Activated effector memory CD4-positive, alpha-beta T cell treated with anti-CD3 and anti-CD28 coated beads, Interleukin-2, amount 50 U/mL, for 16 hours (primary cell): ENCODE results near the gene TEDC2.
"Not testable (repeated sequence)": the region's sequence is repeated elsewhere in the genome, so short reads cannot be mapped to it uniquely, and the experiment has no call there.

Experiments used
- DNase-seq: peaks from one replicate; pipeline ENCODE4 v3.0.0-alpha.2; 2020

Gene TEDC2

DNA sequence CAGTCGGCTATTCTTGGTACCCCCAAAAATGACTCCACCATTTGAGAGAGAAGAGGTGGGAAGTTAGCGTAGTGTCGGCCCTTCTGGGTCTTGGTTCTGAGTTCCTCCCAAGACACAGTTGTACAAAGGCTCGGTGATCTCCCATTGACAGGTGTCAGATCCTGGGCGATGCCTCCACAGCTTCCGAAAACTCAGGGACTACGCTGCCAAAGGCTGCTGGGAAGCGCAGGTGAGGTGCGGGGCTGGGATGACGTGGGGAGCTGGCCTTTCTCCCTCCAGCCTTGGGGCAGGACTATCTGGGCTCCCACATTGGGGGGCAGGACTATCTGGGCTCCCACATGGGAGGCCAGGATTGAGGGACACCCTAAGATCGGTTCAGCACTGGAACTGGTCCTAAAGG is 20.3 kb upstream of the TEDC2 start:
- DNase-seq: no peak

DNA sequence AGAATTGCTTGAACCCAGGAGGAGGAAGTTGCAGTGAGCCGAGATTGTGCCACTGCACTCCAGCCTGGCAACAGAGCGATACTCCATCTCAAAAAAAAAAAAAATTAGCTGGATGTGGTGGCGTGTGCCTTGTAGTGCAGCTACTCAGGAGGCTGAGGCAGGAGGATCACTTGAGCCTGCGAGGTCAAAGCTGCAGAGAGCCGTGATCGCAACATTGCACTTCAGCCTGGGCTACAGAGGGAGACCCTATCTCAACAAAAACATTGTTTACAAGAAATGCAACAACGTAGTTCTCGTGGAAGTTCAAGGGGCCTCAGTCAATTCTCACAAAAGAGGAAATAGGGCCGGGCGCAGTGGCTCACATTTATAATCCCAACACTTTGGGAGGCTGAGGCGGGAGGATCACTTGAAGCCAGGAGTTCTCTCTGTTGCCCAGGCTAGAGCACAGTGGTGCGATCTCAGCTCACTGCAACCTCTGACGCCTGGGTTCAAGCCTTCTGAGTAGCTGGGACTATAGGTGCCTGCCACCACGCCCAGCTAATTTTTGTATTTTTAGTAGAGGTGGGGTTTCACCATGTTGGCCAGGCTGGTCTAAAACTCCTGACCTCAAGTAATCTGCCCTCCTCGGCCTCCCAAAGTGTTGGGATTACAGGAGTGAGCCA is 18.6 kb upstream of the TEDC2 start:
- not testable (repeated sequence) for DNase-seq

DNA sequence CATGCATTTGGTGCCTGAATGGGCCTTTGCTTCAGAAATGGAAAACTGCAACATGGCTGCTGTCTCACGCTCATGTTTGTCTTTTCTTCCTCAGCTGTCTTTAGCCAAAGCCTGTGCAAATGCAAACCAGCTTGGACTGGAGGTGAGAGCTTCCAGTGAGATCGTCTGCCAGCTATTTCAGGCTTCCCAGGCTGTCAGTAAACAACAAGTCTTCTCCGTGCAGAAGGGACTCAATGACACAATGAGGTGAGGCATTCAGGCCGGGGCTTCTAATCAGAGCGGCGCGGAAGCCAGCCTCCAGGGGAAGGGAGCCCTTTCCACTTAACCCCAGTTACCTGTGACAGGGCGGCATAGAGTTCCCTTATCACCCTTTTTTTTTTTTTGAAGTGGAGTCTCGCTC is 16.4 kb upstream of the TEDC2 start:
- no peak for DNase-seq

DNA sequence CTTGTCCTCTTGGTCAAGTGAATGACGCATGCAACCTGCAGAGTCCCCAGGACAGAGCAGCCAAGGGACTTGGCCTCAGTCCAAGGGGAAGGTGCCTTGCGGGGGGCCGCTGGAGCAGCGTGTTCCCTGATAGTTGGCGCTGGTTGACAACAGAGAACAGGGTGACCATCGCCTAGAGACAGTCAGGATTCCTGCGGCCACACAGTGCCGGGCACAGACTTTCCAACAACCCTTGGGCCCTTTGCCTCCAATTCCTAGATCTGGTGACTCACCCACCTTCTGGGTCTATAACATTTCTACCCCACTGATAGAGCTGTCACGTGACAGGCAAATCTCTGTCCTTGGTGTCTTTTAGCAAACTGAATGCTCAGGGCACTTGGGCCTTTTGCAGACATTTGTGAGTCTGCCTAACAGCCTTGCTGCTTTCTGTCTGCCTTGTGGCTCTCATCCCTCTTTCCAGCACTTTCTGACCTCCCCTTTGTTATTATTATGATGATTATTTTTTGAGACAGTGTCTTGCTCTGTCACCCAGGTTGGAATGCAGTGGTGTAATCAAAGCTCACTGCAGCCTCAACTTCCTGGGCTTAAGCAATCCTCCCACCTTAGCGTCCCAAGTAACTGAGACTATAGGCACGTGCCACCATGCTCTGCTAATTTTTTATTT is 11.9 kb upstream of the TEDC2 start:
- DNase-seq: no peak

DNA sequence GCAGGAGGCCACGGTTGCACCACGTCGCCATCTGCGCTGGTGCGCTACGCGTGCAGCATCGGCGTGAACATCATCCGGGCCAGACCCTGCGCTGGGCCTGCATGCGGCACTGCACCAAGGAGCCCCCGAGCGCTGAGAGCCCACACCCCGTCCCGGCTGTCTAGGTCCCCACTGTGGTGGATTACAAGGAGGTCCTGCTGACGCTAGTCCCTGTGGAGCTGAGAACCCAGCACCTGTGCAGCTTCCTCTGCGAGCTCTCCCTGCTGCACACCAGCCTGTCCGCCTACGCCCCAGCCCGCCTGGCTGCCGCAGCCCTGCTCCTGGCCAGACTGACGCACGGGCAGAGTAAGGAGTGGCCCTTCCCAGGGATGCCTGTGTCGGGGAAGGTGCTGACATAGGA is 10.8 kb upstream of the TEDC2 start:
- no peak for DNase-seq

DNA sequence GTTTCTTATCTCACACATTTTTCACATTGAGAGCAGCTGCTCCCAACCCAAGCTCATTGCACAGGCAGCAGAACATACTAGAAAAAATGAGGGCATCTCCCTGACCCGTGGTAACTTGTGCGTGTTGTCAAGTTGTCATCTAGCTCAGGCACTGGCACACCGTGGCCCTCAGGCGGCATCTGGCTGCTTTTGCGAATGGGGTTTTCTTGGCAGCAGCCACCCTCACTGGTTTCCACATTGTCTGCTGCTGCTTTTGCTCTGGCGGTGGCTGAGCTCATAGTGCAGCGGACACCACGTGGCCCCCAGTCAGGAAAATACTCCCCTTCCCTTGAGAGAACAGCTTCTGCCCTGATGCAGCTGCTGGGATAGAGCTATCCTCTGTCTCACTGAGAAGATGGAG is 9.4 kb upstream of the TEDC2 start:
- no peak for DNase-seq

DNA sequence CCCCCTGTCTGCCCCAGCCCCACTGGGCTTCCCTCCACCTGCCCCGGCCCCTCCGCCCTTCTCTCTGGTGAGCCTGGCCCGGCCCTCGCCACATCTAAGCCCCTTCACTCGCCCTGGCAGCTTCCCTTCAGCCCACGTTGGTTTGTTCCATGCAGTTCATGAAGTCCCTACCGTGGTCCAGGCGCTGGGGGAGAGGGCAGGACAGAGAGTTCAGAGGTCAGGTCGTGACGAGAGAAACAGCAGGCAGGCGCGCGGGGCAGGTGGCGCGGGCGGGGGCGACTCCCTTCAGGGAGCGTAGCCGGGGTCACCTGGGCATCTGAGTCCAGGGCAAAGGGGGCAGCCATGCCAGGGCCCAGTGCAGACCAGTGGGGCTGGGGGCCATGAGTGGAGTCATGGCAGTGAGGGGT is 8.9 kb upstream of the TEDC2 start:
- no peak for DNase-seq

DNA sequence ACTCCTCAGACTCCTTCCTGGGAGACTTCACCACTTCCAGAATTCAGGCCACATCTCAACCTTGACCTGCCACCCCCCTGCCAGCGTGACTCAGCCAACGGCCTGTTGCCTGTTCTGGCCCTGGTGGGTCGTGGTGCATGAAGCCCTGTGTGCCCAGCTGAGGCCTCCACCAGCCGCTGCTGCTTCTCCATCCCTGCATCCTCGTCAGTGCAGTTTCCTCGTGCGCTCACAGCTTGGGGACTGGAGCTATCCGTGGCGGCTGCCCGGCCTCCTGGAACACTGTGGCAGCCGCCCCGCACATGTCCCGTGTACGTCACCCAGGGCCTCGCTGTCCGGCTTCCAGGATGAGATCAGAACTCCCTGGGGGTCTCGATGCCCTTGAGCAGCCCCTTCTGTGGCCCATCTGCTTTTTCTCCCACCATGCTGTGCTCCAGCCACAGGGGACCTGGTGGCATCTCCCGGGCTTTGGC is 8.0 kb upstream of the TEDC2 start:
- no peak for DNase-seq

DNA sequence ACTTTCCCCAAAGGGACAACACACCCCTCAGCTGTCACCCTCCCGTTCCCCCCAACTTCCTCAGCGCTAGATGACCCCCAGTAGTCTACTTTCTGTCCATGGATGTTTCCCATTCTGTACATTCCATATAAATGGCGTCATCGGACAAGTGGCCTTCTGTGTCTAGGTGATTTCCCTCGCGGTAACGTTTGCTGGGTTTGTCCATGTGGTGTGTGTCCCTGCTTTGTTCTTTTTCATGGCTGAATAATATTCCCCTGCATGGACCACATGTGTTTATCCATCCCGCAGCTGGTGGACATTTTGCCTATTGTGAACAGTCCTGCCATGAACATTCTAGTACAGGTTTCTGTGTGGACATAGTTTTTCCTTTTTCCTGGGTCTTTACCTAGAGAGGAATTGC is 7.3 kb upstream of the TEDC2 start:
- DNase-seq: no peak

DNA sequence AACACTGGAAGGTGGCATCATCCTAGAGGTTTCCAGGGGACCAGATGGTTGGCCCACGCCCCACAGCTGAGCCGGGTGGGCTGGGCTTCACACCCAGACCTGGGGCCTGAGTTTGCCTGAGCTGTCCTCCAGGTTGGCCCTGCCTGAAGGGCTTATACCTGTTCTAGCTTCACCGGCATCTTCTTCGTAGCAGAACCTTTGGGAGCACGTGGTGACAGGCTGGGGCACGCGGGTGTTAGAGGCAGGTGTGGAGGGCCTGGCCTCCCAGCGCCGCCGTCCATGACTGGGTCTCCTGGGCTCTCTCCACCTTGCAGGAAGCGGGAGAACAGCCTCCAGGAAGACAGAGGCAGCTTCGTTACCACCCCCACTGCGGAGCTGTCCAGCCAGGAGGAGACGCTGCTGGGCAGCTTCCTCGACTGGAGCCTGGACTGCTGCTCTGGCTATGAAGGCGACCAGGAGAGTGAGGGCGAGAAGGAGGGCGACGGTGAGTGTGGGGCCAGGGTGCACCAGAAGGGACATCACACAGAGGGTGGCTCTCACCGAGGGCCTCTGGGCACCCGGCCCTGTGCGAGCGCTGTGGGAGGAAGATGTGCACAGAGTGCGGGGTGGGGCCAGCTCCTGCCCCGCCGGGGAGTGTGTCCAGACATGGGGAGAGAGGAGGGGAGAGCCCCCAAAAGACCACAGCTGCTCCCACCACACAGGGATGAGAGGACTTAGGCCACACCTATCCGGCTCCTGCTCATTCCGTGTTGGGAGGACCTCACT is 4.6 kb upstream of the TEDC2 start:
- no peak for DNase-seq

DNA sequence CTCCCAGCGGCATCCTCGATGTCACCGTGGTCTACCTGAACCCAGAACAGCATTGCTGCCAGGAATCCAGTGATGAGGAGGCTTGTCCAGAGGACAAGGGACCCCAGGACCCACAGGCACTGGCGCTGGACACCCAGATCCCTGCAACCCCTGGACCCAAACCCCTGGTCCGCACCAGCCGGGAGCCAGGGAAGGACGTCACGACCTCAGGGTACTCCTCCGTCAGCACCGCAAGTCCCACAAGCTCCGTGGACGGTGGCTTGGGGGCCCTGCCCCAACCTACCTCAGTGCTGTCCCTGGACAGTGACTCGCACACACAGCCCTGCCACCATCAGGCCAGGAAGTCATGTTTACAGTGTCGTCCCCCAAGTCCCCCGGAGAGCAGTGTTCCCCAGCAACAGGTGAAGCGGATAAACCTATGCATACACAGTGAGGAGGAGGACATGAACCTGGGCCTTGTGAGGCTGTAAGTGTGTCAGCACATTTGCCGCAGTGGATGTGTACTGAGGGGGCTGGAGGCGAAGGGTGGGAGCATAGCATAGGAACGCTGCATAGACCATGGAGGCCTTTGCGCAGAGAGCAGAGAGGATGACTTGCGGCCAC is 3.3 kb upstream of the TEDC2 start:
- DNase-seq: no peak

DNA sequence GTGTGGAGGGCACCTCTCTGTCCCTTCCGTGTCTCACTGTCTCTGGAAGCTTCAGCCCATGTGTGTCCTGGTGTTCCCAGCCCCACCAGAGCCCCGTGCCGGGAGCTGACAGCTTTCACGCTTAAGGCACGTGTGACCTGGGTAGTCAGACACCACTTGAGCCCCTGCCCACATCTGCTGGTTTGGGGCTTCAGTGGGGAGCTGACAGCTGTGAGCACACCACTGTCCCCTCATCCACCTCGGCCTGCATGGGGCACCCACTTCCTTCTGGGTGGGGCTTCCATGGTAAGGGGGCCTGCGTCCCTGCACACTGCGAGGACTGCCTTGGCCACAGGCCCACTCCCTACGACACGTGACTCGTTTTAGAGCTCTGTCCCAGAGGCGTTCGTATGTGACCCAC is 2.6 kb upstream of the TEDC2 start:
- no peak for DNase-seq

DNA sequence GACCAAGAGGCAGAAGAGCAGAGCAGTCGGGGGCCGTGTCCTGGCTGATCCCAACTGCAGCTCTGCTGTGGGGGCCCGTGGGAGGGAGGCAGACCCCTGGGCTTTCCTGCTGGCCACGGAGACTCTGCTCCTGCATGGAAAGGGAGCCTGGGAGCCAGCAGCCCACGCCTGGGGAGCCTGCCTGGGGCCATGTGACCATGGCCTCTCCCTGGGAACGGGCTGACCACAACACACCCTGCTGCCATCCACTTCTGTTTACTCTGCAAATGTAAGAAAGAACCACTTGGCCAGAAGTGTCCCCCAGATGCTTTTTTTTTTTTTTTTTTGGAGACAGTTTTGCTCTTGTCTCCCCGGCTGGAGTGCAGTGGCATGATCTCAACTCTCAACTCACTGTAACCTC is 2.0 kb upstream of the TEDC2 start:
- no peak for DNase-seq

DNA sequence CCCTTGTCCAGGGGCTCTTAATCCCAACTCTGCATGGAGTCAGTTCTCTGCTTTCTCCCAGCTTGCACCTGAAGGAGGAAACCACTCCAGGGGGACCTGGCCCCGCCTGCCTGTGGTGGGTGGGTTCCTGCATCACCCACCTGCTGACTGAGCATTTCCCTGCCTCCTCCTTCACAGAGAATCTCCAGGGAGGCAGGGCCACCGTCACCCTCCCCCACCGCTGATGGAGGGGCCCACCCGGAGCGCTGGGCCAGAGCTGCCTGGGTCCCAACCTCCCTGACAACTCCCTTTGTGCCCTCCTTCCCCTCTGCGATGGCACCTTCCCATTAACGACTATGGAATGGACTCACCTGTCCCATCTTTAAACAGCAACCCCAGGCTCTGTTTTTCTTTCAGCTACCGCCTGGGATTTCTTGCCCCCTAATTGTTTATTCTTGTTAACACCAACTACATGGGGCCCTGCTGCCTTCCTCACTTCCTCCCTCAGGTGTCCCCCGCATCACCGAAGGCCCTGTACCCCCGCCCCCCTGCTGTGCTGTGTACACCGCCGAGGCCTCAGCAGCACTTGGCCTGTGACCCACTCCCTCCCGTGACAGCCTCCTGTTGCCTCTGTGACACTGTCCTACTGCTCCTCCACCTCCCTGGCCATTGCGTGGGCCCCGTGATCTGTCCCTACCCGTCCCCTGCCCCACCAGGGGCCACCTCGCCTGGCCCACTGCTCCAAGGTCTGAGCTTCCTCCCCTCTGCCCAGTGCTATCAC is 842 bp upstream of the TEDC2 start:
- no peak for DNase-seq

DNA sequence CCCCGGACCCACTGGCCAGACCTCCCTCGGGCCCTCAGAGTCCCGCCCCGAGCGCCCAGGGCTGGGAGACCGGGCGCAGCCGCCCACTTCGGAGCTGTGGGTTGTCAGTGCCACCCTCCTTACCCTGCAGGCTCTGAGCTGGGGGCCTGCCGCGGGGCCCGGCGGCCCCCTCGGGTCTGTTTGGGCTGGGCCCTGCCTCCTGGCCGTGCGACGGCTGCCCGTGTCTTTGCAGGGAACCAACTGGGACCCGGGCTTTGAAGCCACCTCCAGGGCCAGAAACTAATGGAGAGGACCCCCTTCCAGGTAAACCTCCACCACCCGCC is 443 bp downstream of the TEDC2 start:
- no peak for DNase-seq

DNA sequence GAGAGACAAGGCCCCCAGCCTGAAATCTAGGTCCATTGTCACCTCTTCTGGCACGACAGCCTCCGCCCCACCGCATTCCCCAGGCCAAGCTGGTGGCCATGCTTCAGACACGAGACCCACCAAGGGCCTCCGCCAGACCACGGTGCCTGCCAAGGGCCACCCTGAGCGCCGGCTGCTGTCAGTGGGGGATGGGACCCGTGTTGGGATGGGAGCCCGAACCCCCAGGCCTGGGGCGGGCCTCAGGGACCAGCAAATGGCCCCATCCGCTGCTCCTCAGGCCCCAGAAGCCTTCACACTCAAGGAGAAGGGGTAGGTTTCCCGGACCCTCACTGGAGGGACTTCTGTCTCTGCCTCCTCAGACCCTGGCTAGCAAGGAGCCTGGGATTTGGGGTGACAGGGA is 1.0 kb downstream of the TEDC2 start:
- DNase-seq: no peak

DNA sequence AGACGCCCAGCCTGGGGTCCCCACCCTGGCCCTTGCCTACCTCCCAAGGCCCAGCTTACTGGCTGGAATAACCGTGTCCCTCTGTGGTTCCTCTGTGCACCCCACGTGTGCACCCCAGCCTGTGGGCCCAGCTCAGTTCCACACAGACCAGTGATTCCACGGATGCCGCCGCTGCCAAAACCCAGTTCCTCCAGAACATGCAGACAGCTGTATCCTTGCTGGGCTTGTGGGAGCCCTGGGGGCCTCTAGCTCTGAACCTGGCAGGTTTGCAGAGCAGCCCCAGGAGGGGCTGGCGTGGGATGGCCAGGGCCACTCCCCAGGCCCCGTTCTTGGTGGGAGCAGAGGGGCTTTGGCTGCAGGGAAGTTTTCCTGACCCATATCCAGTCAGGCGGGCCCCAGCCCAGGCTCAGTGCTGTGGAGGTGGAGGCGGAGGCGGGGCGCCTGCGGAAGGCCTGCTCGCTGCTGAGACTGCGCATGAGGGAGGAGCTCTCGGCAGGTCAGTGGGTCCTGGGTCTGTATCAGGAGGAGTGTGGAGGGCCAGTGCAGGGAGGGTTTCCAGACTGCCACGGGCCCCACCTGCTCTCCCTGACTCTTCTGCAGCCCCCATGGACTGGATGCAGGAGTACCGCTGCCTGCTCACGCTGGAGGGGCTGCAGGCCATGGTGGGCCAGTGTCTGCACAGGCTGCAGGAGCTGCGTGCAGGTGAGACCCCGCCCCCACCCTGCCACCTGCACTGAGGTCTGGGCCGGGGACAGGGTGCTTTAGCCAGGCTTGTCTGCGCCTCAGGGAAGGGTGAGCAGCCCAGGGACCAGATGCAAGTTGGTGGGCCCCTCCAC is 2.3 kb downstream of the TEDC2 start:
- DNase-seq: no peak

DNA sequence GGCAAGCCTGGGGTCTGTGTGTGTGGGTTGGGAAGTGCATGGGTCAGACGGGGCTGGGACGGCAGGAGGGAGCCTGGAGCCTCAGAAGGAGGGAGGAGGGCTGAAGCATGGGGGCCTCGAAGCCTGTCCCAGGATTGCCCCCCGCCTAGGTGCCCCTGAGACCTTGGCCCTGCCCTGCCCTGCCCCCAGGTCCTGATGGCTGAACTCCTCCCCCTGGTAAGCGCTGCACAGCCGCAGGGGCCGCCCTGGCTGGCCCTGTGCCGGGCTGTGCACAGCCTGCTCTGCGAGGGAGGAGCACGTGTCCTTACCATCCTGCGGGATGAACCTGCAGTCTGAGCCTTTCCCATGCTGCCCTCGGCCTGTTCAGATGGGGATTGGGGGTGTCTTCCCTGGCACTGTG is 4.4 kb downstream of the TEDC2 start:
- no peak for DNase-seq

DNA sequence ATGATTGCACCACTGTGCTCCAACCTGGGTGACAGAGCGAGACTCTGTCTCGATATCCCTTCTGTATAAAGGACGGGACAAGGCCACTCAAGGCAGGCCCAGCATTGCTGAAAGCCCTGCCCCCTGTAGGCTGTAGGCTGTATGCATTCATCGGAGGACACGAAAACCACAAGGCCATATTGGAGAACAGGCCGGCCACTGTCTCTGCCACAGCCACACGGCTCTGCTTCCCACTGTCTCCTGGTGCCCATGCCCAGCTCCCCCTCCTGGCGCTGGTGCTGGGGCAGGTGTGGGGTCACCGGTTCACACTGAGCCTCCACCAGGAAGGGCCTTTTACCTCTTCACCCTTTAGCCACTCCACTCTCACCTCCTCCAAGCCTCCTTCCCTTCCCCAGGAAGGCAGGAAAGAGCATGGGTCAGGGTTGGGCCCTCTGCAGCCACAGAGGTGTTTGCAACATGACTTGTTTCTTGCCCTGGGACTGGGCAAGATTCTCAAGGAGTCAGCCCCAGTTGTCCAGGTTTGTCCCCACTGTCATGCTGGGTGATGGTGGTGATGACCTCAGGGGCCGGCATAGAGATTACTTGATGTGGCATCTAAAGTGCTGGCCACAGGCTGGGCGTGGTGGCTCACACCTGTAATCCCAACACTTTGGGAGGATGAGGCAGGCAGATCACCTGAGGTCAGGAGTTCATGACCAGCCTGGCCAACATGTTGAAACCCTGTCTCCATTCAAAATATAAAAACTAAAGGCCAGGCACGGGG is 5.9 kb downstream of the TEDC2 start:
- no peak for DNase-seq

DNA sequence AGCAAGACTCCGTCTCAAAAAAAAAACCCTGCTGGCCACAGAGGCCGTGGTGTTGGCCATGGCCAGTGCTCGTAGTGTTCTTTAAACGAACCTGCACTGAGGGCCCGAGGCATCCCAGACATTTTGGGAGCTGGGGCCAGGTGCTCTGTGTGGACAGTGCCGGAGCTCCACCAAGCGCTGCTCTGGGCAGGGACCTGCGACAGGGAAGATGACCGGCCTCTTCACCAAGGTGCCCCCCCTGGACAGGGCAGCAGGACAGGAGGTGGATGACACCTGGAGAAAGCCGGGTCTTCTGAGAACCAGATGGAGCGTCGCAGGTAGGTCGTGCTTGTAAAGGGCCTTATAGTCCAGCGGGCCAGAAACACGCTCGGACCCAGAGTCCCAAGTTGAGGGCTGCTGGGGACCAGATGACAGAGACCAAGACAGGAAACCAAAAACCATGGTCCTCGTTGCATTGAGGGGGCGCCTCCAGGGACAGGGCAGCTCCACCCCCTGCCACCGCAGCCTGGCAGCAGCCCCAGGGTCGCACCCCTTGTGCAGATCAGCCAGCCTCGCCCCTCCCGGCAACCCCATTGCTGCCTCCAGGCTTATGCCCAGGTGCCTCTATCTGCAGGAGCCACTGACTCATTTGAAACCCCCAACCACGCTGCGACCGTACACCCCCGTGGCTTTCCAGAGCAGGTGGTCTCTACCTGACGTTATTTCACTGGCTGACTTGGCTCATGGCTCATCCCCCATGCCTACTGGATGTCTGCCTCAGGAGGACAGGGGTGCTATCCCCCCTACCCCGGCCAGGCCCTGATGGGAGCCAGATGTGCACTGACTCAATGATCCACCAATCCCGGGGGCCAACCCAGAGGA is 7.0 kb downstream of the TEDC2 start:
- DNase-seq: no peak
